Subcutaneous adipose tissue (tissue), 4 donors: Measurements from ENCODE around the gene GALM. TPM values are rescaled to one million over a fixed set of nuclear protein-coding genes. Genes with fewer than 3 reads are reported as not detected.

Source experiments
- total RNA-seq, 4 donors: library from RNA; depleted of rRNA; stranded (reverse); fragments of >200 nt; gene quantifications; one replicate each; pipeline ENCODE4 v1.1.0, GENCODE V29; 2016
- TF ChIP-seq, protein P1 (sequence below): fragments of 450-650 bp; IDR thresholded peaks from one replicate; pipeline ENCODE4 v1.5.1; 2016; ENCODE audit warnings: low read depth, mild to moderate bottlenecking, control low read depth, antibody characterized with exemption, moderate library complexity

Gene GALM
- total RNA-seq, 4 donors from 2014 or later: 8.5 to 62.9 (median 36.3) TPM

DNA sequence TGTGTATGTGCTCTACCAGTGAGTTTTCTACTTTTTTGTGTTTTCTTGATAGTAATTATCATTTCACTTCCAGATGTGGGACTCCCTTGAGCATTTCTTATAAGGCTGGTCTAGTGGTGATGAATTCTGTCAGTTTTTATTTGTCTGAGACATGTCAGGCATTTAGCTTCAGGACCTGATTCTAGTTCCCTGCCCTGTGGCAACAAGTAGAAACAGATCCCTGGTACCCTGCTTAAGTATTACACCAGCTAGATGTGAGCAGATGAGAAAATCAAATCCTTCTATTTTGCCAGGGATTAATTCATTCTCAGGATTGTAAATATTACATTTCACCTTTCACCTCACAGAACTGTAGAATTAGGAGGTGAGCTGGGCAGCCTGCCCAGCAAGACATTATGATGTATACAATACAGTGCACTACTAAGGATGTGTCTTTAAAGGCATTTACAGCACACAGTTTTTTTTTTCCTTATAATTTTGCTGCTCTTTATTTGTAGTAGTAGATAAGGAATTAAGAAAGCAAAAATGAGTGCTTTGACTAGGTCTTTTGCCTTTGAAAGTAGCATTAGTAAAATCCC is 35.1 kb downstream of the GALM start:
- TF ChIP-seq, protein P1, sequence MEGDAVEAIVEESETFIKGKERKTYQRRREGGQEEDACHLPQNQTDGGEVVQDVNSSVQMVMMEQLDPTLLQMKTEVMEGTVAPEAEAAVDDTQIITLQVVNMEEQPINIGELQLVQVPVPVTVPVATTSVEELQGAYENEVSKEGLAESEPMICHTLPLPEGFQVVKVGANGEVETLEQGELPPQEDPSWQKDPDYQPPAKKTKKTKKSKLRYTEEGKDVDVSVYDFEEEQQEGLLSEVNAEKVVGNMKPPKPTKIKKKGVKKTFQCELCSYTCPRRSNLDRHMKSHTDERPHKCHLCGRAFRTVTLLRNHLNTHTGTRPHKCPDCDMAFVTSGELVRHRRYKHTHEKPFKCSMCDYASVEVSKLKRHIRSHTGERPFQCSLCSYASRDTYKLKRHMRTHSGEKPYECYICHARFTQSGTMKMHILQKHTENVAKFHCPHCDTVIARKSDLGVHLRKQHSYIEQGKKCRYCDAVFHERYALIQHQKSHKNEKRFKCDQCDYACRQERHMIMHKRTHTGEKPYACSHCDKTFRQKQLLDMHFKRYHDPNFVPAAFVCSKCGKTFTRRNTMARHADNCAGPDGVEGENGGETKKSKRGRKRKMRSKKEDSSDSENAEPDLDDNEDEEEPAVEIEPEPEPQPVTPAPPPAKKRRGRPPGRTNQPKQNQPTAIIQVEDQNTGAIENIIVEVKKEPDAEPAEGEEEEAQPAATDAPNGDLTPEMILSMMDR: no peak

DNA sequence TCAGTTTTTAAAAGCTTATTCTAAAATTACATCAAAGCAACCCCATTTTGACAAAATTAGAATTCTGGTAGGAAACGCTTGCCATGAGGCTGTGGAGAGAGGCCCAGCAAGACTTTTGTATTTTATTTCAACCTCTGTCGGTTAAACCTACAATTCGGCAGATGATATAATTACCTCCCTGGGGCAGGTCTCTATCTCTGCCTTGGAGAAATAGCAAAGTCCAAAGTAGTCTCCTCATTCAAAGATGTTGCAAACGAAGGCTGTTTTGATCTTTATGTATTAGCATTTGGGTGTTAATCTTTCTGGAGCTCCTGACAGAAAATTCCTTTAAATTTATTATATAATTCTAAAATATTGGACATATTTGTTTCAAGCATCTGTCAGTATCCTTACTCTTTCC is 35.6 kb downstream of the GALM start:
- TF ChIP-seq, protein P1: no peak

DNA sequence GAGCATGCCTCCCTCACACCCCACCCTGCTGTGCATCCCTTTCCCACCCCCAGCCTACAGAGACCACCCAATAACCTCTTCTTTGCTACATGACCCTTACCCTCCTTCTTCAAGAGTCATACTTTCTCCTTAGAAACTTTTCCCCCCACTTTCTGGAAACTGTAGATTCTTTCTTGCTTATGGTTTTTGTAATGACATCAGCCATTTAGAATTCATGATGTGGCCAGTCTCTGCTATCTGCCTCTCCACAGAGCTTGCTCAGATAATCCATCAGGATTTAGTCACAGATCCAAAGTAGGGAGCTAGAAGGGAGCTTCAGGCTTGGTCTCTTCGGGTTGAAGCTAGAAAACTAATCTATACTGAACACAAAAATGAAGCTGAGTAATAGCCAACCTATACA is 36.5 kb downstream of the GALM start:
- TF ChIP-seq, protein P1: no peak

DNA sequence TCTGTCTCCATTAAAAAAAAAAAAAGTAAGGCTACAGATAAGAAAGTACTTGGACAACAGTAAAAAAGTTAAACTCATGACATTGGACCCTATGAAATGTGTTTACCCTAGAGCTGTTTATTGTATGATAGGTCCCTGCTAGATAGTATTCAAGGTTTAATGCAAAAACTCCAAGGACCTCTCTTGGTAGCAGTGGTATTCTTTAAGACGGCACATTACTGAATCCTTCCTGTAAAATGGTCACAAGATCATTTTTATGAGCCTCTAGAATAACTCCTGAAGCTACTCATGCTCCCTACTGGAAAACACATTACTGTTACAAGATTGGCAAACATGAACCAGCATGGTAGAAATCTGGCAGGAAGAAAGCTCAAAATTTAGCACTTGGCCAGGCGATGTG is 38.8 kb downstream of the GALM start:
- TF ChIP-seq, protein P1: no peak

DNA sequence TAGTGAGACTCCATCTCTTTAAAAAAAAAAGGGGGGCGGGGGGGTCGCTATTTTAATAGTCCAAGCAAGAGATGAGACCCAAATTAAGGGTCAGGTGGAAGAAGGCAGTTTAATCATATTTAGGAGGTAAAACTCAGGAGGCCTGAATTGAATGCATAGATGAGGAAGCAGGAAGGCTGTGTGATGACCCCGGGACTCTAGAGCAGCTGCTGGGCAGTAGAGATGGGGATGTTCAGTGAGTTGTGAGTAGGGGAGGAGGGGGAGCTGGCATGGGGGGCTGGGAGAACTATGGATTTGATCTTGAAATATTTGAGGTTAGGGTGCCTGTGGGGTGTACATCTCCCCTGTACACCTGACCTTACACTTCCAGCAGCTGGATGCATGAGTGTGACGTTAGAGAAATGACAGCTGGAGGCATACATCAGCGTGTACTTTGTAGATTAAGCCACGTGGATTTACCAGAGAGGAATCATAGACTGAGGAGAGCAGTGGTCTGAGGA is 41.0 kb downstream of the GALM start:
- TF ChIP-seq, protein P1: no peak

DNA sequence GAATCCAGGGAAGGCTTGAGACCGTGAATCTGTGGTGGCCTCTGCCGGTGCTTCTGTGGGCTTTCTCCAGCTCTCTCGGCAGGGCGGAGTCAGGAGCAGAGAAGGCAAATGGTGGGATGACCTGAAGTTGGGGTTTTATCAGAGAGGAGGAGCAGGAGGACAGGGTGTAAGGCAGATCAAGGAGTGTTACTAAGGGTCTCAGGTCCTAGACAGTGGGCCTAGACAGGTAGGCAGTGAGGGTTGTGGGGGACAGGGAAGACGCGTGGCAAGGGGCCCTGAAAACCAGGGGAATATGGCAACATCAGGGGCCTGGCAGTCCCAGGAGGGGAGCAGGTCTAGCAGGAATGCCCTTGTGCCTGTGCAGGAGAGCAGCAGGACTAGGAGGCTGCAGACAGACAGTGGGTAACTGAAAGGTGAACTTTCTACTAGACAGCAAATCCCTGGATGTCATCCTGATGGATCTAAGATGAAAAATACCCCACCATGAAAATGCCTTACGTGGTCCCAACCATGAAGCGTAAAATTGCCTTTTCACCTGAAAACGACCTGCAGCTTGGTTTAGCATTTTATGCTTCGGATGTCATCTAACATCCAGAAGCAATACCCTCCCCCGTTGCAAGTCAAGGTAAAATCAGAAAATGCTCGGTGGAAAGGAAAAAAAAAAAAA is 43.1 kb downstream of the GALM start:
- TF ChIP-seq, protein P1: no peak

DNA sequence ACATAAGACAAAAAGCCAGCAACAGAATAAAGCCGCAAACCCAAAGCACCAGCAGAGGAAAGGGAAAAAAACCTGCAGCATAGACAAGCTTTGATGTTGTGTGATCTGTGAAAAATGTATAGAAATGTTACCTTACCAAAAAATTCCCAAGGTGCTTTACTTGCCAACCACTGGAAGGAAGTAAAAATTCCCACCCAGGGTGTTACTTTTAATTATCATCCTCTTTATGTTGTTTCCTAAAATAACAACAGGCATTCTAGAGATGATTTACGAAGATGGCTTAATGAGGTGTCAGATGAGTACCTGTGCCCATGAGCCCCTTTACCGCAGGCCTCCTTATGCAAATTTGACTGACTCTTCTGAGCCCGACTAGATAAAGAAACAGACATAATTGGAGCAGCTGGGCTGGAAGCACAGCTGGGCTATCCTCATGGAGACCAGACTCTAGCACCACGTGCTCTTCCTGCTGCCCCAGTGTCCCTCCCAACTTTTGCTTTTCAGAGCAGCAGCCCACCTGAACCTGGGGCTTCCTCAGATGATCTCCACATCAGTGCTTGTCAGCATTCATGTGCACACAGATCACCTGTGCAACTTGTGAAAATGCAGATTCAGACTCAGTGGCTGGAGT is 43.8 kb downstream of the GALM start:
- TF ChIP-seq, protein P1: no peak
